ENCODE data around the gene ERFL.

The ERFL gene

DNA sequence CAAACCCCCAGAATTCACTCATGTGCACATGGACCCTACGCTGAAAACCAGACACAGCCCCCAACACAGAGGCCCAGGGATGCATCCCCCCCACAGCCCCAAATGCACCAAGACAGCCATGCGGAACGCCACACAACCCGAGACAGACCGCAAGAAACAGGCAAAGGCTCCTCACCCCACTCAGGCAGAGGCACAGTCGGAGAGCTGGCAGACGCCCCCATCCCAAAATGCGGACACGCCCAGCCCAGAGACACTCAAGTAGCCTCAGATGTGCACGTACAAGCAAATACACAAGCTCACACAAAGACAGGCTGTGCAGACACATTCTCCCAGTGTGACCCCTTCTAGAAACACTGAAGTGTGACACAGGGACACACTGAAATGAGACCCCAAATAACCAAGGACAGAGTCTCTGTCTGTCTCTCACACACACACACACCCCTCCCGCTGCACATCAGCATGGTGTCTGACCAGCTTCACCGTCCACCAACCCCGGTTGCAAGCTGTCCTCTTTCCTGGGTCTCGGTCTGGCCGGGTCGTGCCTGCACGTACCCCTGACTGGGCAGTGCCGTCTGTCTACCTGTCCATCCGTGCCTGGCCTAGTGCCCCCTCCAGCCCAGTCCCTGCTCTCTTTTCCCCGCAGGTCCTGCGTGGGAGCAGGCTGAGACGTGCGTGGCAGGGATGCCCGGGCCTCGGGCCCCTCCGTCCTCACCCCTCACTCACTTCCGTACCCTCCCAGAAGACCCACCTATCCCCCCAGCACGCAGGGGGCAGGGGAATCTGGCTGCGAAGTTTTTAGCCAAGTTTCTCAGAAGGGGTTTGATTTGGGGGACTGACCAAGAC lies 16.1 kb downstream of the ERFL start:
- no peak for DNase-seq (ENCODE audit: low read depth, low spot score)
- TF ChIP-seq, protein P1, sequence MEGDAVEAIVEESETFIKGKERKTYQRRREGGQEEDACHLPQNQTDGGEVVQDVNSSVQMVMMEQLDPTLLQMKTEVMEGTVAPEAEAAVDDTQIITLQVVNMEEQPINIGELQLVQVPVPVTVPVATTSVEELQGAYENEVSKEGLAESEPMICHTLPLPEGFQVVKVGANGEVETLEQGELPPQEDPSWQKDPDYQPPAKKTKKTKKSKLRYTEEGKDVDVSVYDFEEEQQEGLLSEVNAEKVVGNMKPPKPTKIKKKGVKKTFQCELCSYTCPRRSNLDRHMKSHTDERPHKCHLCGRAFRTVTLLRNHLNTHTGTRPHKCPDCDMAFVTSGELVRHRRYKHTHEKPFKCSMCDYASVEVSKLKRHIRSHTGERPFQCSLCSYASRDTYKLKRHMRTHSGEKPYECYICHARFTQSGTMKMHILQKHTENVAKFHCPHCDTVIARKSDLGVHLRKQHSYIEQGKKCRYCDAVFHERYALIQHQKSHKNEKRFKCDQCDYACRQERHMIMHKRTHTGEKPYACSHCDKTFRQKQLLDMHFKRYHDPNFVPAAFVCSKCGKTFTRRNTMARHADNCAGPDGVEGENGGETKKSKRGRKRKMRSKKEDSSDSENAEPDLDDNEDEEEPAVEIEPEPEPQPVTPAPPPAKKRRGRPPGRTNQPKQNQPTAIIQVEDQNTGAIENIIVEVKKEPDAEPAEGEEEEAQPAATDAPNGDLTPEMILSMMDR (IDR thresholded peaks at IDR 0.05; ENCODE audit: insufficient read depth, low read length, missing control alignments), result no peak
- ChIA-PET CTCF (no interaction called here), POLR2A (interaction anchor here (0.5 to 1.4 kb wide), 3 partner anchors 9 to 50 kb away, joined by 4 read pairs; no protein-coding TSS in a partner anchor)
- no peak overlapping the region for H3K4me3 ChIP-seq (ENCODE audit: low read depth, low read length)

DNA sequence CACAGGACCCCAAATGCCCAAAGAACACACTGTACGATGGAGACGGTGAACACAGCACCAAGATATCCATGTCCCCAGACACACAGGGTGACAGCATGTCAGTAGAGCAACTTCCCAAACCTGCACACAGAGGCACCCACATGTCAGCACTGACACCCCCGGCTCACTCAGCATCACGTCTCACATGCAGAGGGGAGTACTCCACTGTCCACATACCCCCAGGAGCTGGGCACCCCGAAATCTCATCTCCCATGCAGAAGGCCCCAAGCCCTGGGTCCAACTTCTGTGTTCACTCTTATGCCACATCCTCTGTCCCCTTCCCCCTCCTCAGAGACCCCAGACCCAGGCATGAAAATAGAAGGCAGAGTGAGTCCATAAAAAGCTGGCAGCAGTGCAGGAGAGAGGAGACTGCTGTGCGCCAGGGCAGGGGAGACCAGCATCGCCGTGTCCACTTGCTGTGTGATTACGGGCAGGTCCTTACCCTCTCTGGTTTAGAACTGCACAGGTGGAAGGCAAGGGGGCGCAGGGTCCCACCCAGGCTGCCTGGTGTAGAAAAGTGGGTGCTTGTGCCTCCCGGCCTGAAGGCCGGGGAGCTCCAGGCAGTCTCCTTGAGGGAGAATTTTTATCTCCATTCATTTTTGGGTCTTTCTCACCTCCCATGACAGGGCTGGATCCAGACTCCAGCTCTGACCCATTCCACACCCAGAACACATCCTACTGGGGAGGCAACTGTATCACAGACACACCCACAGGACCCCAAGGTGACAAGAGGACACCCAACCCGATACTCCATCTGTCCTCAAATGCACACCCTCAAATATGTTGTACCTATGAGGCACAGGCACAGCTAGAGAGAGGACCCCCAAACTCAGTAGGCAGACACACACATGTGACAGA lies 17.0 kb downstream of the ERFL start:
- TF ChIP-seq, protein P1 (IDR thresholded peaks at IDR 0.05; ENCODE audit: insufficient read depth, low read length, missing control alignments), result no peak
- ChIA-PET POLR2A (interaction anchor here (0.8 to 1.4 kb wide), 2 partner anchors 9 to 22 kb away, joined by 3 to 4 read pairs; no protein-coding TSS in a partner anchor), CTCF (interaction anchor here (1.1 kb wide), 1 partner anchor 124 kb away, joined by 5 read pairs; no protein-coding TSS in a partner anchor)
- H3K4me3 ChIP-seq (ENCODE audit: low read depth, low read length), result no peak overlapping the region
- DNase-seq (ENCODE audit: low read depth, low spot score), result no peak

DNA sequence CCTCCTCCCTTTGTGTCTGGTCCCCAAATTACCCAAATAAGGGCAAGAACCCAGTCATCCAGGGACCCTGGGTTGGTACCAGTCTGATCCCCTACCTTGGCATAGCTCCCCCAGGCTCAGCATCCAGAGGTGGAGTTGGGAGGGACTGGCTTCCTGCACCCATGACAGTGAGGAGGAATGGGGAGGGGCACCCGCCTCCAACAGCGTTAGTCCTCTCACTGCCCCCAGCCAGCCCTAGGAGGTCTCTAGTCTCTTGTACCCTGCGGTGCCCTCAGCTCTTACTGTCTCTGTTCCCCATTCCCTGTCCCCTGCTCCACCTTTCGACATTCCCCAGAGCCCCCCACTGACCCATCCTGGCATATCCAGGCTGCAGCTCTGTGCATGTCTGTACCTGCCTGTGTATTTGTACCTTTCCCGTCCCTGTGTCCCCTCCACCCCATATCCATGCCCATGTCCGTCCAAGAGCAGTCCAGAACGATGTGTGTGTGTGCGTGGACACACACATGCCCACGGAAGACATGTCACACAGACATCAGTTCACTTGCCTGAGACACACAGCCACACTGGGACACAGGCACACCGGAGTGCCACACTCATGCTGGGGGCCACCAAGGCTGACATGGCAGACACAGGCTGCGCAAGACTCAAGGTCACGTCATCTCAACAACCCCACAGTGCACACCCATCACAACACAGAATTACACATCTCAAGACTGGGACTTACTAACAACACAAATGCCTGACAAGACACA lies 17.8 kb downstream of the ERFL start:
- POLR2A ChIA-PET, result interaction anchor here (0.8 kb wide), 1 partner anchor 21 kb away, joined by 3 read pairs; no protein-coding TSS in a partner anchor
- TF ChIP-seq, protein P1 (IDR thresholded peaks at IDR 0.05; ENCODE audit: insufficient read depth, low read length, missing control alignments), result no peak
- CTCF ChIA-PET, result interaction anchor here (0.9 to 1.1 kb wide), 2 partner anchors 41 to 125 kb away, joined by 3 to 5 read pairs; no protein-coding TSS in a partner anchor

DNA sequence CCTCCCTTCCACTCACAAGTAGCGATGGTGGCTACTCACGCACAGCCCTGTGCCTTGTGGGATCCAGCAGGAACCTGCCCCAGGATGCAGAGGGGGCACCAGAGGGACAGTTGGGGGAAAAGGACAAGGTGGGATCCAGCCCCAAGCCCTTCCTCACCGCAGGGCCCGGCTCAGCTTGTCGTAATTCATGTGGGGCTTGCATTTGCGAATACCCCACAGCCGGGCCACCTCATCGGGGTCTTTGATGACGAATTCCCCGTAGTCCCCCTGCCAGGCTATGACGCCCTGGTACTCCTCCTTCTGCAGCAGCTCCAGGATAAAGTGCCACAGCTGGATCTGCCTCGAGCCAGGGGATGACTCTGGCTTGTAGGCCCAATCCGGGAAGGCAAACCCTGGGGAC lies 18.5 kb downstream of the ERFL start:
- TF ChIP-seq, protein P1 (IDR thresholded peaks at IDR 0.05; ENCODE audit: insufficient read depth, low read length, missing control alignments), result no peak
- no peak for DNase-seq (ENCODE audit: low read depth, low spot score)
- ChIA-PET CTCF (interaction anchor here (0.9 kb wide), 1 partner anchor 41 kb away, joined by 3 read pairs; no protein-coding TSS in a partner anchor), POLR2A (no interaction called here)
- H3K4me3 ChIP-seq (ENCODE audit: low read depth, low read length), result no peak overlapping the region

More for the DNA sequence above, 17.8 kb downstream of the ERFL start:
- no peak for DNase-seq (ENCODE audit: low read depth, low spot score)
- no peak overlapping the region for H3K4me3 ChIP-seq (ENCODE audit: low read depth, low read length)

DNA sequence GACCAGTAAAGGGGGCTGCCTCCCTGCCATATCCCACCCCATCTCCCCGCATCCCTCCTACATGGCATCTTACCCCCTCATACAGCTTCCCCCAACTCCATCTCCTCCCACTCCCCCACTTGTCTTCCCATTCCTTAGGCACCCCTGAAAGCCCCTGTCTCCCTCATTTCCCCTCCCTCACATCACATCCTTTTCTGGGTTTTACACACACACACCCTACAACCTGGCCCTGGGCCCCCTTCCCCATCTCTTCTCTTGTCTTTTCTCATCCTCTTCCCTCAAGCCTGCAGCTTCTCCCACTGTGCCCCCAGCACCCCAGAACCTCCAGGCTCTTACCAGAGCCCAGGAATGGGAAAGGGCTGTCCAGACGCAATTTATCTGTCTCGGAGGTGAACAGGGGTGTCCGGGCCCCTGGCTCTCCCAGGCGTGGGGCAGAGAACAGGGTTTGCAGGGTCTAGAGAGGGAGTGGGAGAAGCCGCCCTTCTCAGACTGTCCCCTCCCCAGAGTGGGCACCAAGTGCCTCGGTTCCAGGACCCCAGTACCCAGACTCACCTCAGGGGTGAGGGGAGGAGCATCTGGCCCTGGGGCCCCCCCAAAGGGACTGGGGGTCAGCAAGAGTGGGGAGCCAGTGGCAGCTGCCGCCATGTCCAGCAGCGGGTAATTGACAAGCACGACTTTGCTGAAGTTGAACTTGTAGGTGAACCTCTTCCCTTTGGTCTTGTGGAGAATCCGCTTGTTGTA lies 19.4 kb downstream of the ERFL start:
- TF ChIP-seq, protein P1 (IDR thresholded peaks at IDR 0.05; ENCODE audit: insufficient read depth, low read length, missing control alignments), result no peak
- H3K4me3 ChIP-seq (ENCODE audit: low read depth, low read length), result no peak overlapping the region
- CTCF ChIA-PET, result interaction anchor here (1.1 kb wide), 1 partner anchor 19 kb away, joined by 3 read pairs; no protein-coding TSS in a partner anchor
- POLR2A ChIA-PET, result no interaction called here
- no peak for DNase-seq (ENCODE audit: low read depth, low spot score)
